ENCODE data around the gene NRL. TPM values are rescaled to one million over a fixed set of nuclear protein-coding genes. Genes with fewer than 3 reads are reported as not detected.

NRL gene
- total RNA-seq, 1 donor from 2014 or later: 1.2 TPM

DNA sequence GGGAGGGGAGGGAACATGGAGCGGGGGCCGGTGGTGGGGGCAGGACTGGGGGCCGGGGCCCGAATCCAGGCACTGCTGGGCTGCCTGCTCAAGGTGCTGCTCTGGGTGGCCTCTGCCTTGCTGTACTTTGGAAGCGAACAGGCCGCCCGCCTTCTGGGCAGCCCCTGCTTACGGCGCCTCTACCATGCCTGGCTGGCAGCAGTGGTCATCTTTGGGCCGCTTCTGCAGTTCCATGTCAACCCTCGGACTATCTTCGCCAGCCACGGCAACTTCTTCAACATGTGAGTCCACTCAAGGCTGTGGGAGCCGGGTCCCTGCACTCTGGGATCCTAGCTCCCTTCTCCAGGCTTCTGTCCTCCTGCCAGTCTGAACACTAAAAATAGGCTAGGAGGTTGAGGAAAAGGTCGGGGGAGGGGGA is 16.8 kb upstream of the NRL start:
- DNase-seq (ENCODE audit: low read depth): no peak
- no peak overlapping the region for H3K4me3 ChIP-seq (ENCODE audit: low read depth, low read length)
- TF ChIP-seq, protein P1, sequence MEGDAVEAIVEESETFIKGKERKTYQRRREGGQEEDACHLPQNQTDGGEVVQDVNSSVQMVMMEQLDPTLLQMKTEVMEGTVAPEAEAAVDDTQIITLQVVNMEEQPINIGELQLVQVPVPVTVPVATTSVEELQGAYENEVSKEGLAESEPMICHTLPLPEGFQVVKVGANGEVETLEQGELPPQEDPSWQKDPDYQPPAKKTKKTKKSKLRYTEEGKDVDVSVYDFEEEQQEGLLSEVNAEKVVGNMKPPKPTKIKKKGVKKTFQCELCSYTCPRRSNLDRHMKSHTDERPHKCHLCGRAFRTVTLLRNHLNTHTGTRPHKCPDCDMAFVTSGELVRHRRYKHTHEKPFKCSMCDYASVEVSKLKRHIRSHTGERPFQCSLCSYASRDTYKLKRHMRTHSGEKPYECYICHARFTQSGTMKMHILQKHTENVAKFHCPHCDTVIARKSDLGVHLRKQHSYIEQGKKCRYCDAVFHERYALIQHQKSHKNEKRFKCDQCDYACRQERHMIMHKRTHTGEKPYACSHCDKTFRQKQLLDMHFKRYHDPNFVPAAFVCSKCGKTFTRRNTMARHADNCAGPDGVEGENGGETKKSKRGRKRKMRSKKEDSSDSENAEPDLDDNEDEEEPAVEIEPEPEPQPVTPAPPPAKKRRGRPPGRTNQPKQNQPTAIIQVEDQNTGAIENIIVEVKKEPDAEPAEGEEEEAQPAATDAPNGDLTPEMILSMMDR (conservative IDR thresholded peaks at IDR 0.05; ENCODE audit: low read depth, low read length): no peak

DNA sequence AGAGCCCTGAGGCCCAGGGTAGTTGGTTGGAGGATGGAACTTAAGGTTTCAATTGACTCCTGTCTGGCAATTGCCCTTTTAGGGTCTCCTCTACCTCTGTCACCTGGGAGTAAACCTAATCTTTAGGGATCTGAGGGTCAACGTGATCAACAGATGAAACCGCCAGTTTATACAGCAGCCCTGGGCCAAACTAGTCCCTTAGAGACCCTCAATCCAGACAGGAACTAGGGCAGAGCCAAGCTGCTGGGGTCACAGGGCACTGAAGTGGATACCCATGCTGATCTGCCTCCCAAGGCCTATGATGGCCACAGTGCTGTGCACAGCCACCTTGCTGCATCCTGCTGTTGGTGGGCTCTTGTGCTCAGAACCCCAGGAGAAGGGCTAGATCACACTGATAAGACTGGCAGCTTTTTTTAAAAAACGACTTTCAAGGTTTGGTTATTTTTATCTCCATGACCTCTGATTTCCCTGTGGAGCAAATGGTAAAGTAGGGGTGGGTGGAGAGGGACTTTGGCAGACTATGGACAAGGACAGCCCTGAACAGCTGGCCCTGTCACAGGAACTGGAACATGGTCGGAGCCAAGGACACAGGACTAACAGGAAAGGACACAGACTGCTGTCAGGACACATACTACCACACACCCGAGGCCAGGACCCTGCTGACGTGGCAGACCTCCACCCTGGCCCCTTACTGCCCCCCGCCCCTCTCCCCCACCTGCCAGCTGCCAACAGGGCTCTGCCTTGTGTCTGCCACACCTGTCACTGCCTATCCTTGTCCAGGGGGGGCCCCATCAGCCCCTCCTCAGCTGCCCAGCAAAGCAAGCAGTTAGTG is 16.2 kb upstream of the NRL start:
- TF ChIP-seq, protein P1 (conservative IDR thresholded peaks at IDR 0.05; ENCODE audit: low read depth, low read length): no peak
- H3K4me3 ChIP-seq (ENCODE audit: low read depth, low read length): no peak overlapping the region
- DNase-seq (ENCODE audit: low read depth): no peak

DNA sequence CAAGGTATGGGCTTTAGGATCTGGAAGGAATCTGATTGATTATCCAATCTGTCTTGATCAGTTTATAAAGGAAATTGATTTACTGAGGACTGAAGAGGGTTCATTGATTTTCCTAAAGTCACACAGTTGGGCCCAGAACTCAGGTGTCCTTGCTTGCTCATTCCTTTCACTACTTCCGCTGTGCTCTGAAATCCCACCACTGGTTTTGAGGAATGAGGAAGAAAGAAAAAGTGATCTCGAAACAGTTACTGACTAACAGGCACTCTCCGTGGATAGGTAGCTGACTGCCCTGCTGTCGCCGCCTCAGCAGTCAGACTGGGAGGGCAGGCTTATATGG is 15.6 kb upstream of the NRL start, which contains the start of gene FITM1:
Gene FITM1, plus strand, starts transcription at position 280 of the 337 bp plus-strand sequence. CDS start 905 bp downstream, outside the sequence.
- H3K4me3 ChIP-seq (ENCODE audit: low read depth, low read length): no peak within 1 kb of the TSS
- no peak for DNase-seq (ENCODE audit: low read depth)
- TF ChIP-seq, protein P1 (conservative IDR thresholded peaks at IDR 0.05; ENCODE audit: low read depth, low read length): no peak

DNA sequence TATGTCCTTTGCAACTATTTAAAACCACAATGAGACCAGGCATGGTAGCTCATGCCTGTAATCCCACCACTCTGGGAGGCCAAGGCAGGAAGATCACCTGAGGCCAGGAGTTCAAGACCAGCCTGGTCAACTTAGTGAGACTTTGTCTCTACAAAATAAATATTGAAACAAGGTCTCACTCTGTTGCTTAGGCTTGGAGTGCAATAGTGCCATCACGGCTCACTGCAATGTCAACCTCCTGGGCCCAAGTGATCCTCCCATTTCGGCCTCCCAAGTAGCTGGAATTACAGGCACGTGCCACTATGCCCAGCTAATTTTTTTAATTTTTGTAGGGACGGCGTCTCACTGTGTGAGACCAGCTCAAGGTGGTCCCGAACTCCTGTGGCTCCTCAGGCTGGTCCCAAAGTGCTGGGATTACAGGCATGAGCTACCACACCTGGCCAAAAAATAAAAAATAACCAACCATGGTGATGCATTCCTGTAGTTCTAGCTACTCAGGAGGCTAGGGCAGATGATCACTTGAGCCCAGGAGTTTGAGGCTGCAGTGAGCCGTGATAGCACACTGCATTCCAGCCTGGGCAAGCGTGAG is 14.8 kb upstream of the NRL start:
- no peak for DNase-seq (ENCODE audit: low read depth)
- no peak overlapping the region for H3K4me3 ChIP-seq (ENCODE audit: low read depth, low read length)
- TF ChIP-seq, protein P1 (conservative IDR thresholded peaks at IDR 0.05; ENCODE audit: low read depth, low read length): no peak

DNA sequence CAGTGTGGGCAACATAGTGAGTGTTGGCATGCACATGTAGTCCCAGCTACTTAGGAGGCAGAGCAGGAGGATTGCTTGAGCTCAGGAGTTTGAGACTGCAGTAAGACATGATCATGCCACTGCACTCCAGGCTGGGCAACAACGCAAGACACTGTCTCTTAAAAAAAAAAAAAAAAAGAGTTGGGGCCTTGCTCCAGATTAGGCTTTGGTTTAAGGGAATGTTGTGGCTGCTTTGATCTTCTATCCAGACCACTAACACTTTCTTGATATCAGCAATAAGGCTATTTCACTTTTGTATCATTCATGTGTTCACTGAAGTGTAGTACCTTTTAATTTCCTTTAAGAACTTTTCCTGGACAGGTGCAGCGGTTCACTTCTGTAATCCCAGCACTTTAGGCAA is 12.9 kb upstream of the NRL start:
- no peak for DNase-seq (ENCODE audit: low read depth)
- TF ChIP-seq, protein P1 (conservative IDR thresholded peaks at IDR 0.05; ENCODE audit: low read depth, low read length): no peak
- H3K4me3 ChIP-seq (ENCODE audit: low read depth, low read length): no peak overlapping the region

DNA sequence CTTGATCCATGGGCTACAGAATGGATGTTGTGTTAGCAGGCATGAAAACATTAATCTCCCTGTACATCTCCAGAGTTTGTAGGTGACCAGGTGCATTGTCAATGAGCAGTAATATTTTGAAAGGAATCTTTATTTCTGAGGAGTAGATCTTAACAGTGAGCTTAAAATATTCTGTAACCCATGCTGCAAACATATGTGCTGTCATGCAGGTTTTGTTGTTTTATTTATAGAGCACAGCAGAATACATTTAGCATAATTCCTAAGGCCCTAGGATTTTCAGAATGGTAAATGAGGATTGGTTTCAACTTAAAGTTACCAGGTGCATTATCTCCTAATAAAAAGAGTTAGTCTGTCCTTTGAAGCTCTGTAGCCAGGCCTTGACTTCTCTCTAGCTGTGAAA is 12.2 kb upstream of the NRL start:
- no peak for DNase-seq (ENCODE audit: low read depth)
- H3K4me3 ChIP-seq (ENCODE audit: low read depth, low read length): no peak overlapping the region
- TF ChIP-seq, protein P1 (conservative IDR thresholded peaks at IDR 0.05; ENCODE audit: low read depth, low read length): no peak
